Mesothelial cell of epicardium (in vitro differentiated cells): ENCODE data around the gene PDE4D. TPM values are rescaled to one million over a fixed set of nuclear protein-coding genes. Genes with fewer than 3 reads are reported as not detected.
A peak's percentile ranks its signal among the peaks of the same experiment; 100 is the strongest.
"Not testable (repeated sequence)": the region's sequence is repeated elsewhere in the genome, so short reads cannot be mapped to it uniquely, and the experiment has no call there.

Experiments used
- DNase-seq, 2 experiments: peaks; one replicate each; pipeline ENCODE4 v3.0.0; 2021; ENCODE audit warnings: low spot score in 2 of 2; ENCODE audit not compliant: unreplicated experiment in 2 of 2
- H3K27ac Mint-ChIP-seq: 2 replicates; pipeline ENCODE4 v1.8.0; 2021; ENCODE audit warnings: mixed read lengths
- H3K27me3 Mint-ChIP-seq: 2 replicates; pipeline ENCODE4 v1.8.0; 2021; ENCODE audit warnings: low read depth, mixed read lengths
- H3K36me3 Mint-ChIP-seq: 2 replicates; pipeline ENCODE4 v1.8.0; 2021; ENCODE audit warnings: mixed read lengths
- H3K4me1 Mint-ChIP-seq: 2 replicates; pipeline ENCODE4 v1.8.0; 2021; ENCODE audit warnings: mixed read lengths
- H3K4me3 Mint-ChIP-seq: 2 replicates; pipeline ENCODE4 v1.8.0; 2021; ENCODE audit warnings: mild to moderate bottlenecking, moderate library complexity, mixed read lengths
- H3K9me3 Mint-ChIP-seq: 2 replicates; pipeline ENCODE4 v1.8.0; 2021; ENCODE audit warnings: mixed read lengths
- CTCF ChIP-seq: fragments of 200-600 bp; sonication (generic); IDR thresholded peaks from one replicate; pipeline ENCODE4 v1.5.0; 2021; ENCODE audit warnings: antibody characterized with exemption; ENCODE audit not compliant: unreplicated experiment
- total RNA-seq: library from RNA; stranded (reverse); gene quantifications from 3 replicates; pipeline ENCODE4 v1.2.1, GENCODE V29; 2021

PDE4D gene
- total RNA-seq, 1 donor from 2014 or later = 105 TPM

GRCh38 chr5:59577485-59577884, 316.0 kb downstream of the PDE4D start:
- H3K4me1 Mint-ChIP-seq = peaks cover 28% of the 10 kb centered on the region
- DNase-seq = no peak
- H3K36me3 Mint-ChIP-seq = peaks cover 9% of the 10 kb centered on the region
- H3K9me3 Mint-ChIP-seq = peaks cover 7% of the 10 kb centered on the region
- no peak overlapping the region for H3K4me3 Mint-ChIP-seq
- H3K27ac Mint-ChIP-seq = peak overlapping the region; percentile 40
- TF ChIP-seq CTCF = no peak
- H3K27me3 Mint-ChIP-seq = no peaks in the 10 kb centered on the region

- Mint-ChIP-seq H3K9me3 (peaks cover 7% of the 10 kb centered on the region), H3K36me3 (peaks cover 9% of the 10 kb centered on the region), H3K27ac (no peak overlapping the region), H3K27me3 (no peaks in the 10 kb centered on the region), H3K4me3 (no peak overlapping the region), H3K4me1 (peaks cover 28% of the 10 kb centered on the region)
- TF ChIP-seq CTCF = no peak
- no peak for DNase-seq
These were observed 317.7 kb downstream of the PDE4D start for GRCh38 chr5:59575648-59576445.

GRCh38 chr5:59573509-59573908, 320.0 kb downstream of the PDE4D start:
- H3K27ac Mint-ChIP-seq = not testable (repeated sequence)

GRCh38 chr5:59571067-59571466, 322.5 kb downstream of the PDE4D start:
- Mint-ChIP-seq H3K36me3 (peaks cover 18% of the 10 kb centered on the region), H3K27me3 (no peaks in the 10 kb centered on the region), H3K4me3 (no peak overlapping the region), H3K27ac (no peak overlapping the region), H3K9me3 (peaks cover 17% of the 10 kb centered on the region), H3K4me1 (peaks cover 5% of the 10 kb centered on the region)
- no peak for DNase-seq
- TF ChIP-seq CTCF = no peak

More at GRCh38 chr5:59573509-59573908, 320.0 kb downstream of the PDE4D start:
- DNase-seq, H3K9me3 Mint-ChIP-seq, H3K27me3 Mint-ChIP-seq, H3K4me3 Mint-ChIP-seq: not testable (repeated sequence)
- H3K4me1 Mint-ChIP-seq = peaks cover 17% of the 10 kb centered on the region
- peaks cover 10% of the 10 kb centered on the region for H3K36me3 Mint-ChIP-seq

- Mint-ChIP-seq H3K4me3 (no peak overlapping the region), H3K9me3 (peaks cover 17% of the 10 kb centered on the region), H3K27ac (no peak overlapping the region), H3K4me1 (peaks cover 5% of the 10 kb centered on the region), H3K36me3 (peaks cover 21% of the 10 kb centered on the region), H3K27me3 (no peaks in the 10 kb centered on the region)
- DNase-seq = no peak
- TF ChIP-seq CTCF = no peak
These were observed 323.8 kb downstream of the PDE4D start for GRCh38 chr5:59569608-59570334.

GRCh38 chr5:59569158-59569557, 324.4 kb downstream of the PDE4D start:
- no peak for TF ChIP-seq CTCF
- Mint-ChIP-seq H3K9me3 (peaks cover 17% of the 10 kb centered on the region), H3K27ac (no peak overlapping the region), H3K36me3 (peaks cover 24% of the 10 kb centered on the region), H3K27me3 (no peaks in the 10 kb centered on the region), H3K4me1 (peaks cover 5% of the 10 kb centered on the region), H3K4me3 (no peak overlapping the region)
- no peak for DNase-seq
